Neural cell (in vitro differentiated cells): ENCODE measurements around the gene ZNF189.

Experiments
- EZH2 ChIP-seq: fragments of 200-600, 300-800 bp; shearing (Covaris generic), sonication (generic); IDR thresholded peaks from 2 replicates; pipeline ENCODE4 v1.6.1; 2014; ENCODE audit warnings: antibody characterized with exemption, low read length, borderline replicate concordance, mild to moderate bottlenecking; ENCODE audit not compliant: insufficient read depth, poor library complexity, severe bottlenecking
- RAD21 ChIP-seq: fragments of 450-650 bp; conservative IDR thresholded peaks from 2 replicates; pipeline ENCODE4 v1.6.1; 2014; ENCODE audit warnings: antibody characterized with exemption, mild to moderate bottlenecking, moderate library complexity
- TF ChIP-seq, protein P1 (sequence below): fragments of 450-650 bp; IDR thresholded peaks from 2 replicates; pipeline ENCODE4 v1.5.1; 2014; ENCODE audit warnings: antibody characterized with exemption, mild to moderate bottlenecking, moderate library complexity; ENCODE audit not compliant: poor library complexity, severe bottlenecking
- TF ChIP-seq, protein P2 (sequence below): IDR thresholded peaks from 2 replicates; pipeline ENCODE4 v1.6.1; 2012; ENCODE audit warnings: borderline replicate concordance

DNA sequence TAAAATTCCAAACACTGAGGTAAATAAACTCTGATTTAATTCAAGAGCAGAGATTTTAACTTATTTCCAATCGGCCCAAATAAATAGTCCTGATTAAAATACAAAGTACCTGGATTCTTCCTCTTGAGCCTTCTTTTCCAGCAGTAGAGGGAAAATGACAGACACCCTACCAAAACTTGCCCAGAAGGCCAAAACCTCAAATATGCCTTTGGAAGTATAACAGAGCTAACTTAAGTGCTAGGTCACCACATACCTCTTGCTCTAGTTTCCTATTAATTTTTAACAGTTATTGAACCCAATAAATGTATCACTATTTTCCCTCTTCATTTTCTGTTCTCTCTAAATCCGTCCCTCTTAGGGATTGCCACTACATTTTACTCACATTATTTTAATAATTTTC lies 15.3 kb upstream of the ZNF189 start:
- TF ChIP-seq EZH2 (no peak), RAD21 (no peak)
- TF ChIP-seq, protein P1, sequence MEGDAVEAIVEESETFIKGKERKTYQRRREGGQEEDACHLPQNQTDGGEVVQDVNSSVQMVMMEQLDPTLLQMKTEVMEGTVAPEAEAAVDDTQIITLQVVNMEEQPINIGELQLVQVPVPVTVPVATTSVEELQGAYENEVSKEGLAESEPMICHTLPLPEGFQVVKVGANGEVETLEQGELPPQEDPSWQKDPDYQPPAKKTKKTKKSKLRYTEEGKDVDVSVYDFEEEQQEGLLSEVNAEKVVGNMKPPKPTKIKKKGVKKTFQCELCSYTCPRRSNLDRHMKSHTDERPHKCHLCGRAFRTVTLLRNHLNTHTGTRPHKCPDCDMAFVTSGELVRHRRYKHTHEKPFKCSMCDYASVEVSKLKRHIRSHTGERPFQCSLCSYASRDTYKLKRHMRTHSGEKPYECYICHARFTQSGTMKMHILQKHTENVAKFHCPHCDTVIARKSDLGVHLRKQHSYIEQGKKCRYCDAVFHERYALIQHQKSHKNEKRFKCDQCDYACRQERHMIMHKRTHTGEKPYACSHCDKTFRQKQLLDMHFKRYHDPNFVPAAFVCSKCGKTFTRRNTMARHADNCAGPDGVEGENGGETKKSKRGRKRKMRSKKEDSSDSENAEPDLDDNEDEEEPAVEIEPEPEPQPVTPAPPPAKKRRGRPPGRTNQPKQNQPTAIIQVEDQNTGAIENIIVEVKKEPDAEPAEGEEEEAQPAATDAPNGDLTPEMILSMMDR = no peak
- TF ChIP-seq, protein P2, sequence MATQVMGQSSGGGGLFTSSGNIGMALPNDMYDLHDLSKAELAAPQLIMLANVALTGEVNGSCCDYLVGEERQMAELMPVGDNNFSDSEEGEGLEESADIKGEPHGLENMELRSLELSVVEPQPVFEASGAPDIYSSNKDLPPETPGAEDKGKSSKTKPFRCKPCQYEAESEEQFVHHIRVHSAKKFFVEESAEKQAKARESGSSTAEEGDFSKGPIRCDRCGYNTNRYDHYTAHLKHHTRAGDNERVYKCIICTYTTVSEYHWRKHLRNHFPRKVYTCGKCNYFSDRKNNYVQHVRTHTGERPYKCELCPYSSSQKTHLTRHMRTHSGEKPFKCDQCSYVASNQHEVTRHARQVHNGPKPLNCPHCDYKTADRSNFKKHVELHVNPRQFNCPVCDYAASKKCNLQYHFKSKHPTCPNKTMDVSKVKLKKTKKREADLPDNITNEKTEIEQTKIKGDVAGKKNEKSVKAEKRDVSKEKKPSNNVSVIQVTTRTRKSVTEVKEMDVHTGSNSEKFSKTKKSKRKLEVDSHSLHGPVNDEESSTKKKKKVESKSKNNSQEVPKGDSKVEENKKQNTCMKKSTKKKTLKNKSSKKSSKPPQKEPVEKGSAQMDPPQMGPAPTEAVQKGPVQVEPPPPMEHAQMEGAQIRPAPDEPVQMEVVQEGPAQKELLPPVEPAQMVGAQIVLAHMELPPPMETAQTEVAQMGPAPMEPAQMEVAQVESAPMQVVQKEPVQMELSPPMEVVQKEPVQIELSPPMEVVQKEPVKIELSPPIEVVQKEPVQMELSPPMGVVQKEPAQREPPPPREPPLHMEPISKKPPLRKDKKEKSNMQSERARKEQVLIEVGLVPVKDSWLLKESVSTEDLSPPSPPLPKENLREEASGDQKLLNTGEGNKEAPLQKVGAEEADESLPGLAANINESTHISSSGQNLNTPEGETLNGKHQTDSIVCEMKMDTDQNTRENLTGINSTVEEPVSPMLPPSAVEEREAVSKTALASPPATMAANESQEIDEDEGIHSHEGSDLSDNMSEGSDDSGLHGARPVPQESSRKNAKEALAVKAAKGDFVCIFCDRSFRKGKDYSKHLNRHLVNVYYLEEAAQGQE = no peak
